GM21381 (cell line): ENCODE data around the gene KCNH8.

ENCODE experiments used
- ATAC-seq: cut with Tn5 transposase; IDR thresholded peaks from one replicate; pipeline ENCODE4 v1.9.1; 2021; ENCODE audit warnings: mild to moderate bottlenecking, moderate library complexity; ENCODE audit not compliant: unreplicated experiment

Gene KCNH8

GRCh38 chr3:19248143-19248542, 99.8 kb downstream of the KCNH8 start:
- ATAC-seq = no peak

- no peak for ATAC-seq
Observed at GRCh38 chr3:19248767-19249166, 100.5 kb downstream of the KCNH8 start.

- no peak for ATAC-seq
Observed at GRCh38 chr3:19250959-19251610, 102.8 kb downstream of the KCNH8 start.

- no peak for ATAC-seq
Observed at GRCh38 chr3:19254189-19254588, 105.9 kb downstream of the KCNH8 start.

DNA sequence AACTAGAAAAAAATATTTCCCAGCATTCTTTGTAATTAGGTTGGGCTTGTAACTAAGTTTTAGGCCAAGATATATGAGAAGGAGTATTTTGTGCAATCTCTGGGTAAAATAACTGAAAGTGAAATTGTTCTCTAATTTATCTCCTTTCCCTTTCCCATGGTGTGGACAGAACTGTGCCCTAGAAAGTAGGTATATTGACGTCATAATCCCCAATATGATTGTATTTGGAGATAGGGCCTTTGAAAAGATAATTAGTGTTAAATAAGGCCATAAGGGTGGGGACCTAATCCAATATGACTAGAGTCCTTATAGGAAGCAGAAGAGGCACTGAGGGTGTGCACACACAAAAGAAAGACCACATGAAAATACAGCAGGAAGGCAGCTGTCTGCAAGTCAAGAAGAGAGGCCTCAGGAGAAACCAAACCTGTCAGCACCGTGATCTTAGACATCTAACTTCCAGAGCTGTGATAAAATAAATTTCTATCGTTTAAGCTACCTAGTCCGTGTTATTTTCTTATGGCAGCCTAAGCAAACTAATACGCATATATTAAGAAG, 106.6 kb downstream of the KCNH8 start:
- no peak for ATAC-seq

GRCh38 chr3:19256313-19256712, 108.0 kb downstream of the KCNH8 start:
- no peak for ATAC-seq

- no peak for ATAC-seq
Observed at GRCh38 chr3:19263606-19264005, 115.3 kb downstream of the KCNH8 start.

DNA sequence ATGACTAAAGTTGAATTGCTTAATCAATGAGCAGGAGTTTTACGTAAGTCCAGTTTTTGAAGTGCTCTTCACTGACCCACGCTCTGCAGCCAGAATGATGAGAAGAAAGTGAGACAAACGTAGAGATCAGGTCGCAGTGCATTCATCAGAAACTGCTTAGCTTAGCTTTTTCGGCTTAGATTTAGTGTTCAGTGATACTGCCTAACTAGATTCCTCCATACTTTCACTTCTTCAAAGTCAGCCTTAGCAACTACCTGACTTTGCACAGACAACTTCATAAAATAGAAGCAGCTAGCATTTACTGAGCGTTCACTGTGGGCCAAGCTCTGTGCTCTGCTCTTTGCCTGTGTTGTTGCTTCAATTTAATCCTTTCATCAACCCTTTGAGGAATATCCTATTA, 116.1 kb downstream of the KCNH8 start:
- no peak for ATAC-seq

- no peak for ATAC-seq
Observed at GRCh38 chr3:19267040-19267439, 118.7 kb downstream of the KCNH8 start.

GRCh38 chr3:19270481-19270880, 122.2 kb downstream of the KCNH8 start:
- no peak for ATAC-seq

- ATAC-seq = no peak
Observed at GRCh38 chr3:19272296-19272695, 124.0 kb downstream of the KCNH8 start.

DNA sequence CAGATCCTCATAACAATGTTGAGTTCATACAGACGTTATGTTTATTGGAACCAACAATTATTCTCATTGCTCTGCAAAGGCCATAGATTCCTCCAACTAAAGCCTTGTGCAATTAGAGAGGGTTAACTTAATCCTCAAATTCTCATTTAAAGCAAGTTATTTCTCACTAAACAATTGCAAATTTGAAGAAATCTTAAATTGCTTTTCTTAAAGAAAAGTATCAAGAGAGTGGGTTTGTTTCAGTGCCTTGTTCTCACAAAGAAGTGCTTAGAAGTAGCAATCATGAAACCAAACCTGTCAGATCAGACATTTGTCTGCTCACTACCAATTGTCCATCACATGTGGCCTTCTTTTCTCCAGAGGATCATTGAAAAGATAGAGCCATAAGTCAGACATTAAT, 124.8 kb downstream of the KCNH8 start:
- ATAC-seq = no peak

DNA sequence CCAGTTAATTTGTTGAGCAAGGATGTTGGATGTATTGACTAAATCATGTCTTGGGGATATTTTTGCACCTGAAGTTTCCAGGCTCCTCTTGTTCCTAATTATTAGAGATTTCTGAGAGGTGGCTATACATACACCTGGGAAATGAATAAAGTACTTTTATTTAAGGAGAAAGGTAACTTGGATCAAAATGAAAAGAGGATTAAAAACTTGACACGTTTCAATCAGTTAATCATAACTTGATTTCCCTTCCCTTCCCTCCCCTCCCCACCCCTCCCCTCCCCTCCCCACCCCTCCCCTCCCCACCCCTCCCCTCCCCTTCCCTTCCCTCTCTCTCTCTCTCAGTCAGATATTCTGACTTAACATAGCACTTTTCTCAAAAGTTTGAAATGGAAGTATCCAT, 126.3 kb downstream of the KCNH8 start:
- ATAC-seq = no peak

- no peak for ATAC-seq
Observed at GRCh38 chr3:19284974-19285373, 136.7 kb downstream of the KCNH8 start.

- no peak for ATAC-seq
Observed at GRCh38 chr3:19293295-19293694, 145.0 kb downstream of the KCNH8 start.

GRCh38 chr3:19295208-19295607, 146.9 kb downstream of the KCNH8 start:
- ATAC-seq = no peak

DNA sequence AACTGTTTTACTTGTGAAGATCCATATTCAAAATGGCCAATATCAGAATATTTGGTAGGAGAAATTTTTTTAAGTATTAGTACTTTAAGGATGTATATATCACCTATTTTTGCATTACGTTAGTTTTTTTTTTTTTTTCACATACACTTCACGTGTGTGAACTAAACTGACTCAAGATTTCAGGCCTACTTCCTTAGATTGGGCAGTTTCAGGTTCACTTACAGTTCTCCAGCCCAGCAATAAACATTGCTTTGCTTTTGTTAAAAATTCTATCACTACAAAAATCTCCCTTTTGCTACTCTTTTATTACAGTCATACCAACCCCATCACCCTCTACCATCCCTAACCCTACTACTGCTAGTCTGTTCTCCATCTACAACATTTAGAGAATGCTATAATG, 183.6 kb downstream of the KCNH8 start:
- ATAC-seq = no peak

- no peak for ATAC-seq
Observed at GRCh38 chr3:19334120-19334519, 185.8 kb downstream of the KCNH8 start.

DNA sequence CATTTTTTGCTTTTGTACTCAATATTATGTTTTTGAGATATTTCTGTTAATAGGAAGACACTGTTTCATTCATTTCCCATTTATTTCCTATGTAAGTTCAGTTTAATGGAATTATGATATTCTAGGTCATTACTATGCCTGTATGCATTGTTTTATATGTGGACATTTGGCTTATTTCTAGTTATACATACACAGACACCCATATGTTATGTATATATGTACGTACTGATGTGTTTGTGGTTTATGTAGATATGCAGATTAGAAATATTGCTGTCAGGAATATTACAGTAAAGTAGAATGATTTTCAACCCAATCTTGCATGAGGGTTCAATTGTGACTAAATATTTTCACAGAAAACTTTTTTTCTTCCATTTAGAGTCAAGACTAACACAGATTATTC, 190.5 kb downstream of the KCNH8 start:
- no peak for ATAC-seq

DNA sequence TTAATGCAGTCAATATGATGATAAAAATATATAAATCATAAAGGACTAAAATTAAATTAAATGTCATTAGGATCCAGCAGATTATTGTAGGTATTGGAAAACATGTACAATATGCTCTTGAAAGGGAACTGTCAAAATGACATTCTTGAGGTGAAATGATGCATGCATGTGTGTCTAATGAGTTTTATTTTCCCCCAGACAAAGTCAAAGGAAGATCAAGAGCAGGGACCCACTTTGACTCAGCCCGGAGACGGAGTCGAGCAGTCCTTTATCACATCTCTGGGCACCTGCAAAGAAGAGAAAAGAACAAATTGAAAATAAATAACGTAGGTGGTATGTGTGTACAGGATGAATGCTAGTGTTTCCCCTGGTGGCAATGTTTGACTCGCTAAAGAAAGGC, 194.1 kb downstream of the KCNH8 start:
- ATAC-seq = no peak

- no peak for ATAC-seq
Observed at GRCh38 chr3:19346759-19347158, 198.4 kb downstream of the KCNH8 start.

- no peak for ATAC-seq
Observed at GRCh38 chr3:19347671-19348070, 199.4 kb downstream of the KCNH8 start.

DNA sequence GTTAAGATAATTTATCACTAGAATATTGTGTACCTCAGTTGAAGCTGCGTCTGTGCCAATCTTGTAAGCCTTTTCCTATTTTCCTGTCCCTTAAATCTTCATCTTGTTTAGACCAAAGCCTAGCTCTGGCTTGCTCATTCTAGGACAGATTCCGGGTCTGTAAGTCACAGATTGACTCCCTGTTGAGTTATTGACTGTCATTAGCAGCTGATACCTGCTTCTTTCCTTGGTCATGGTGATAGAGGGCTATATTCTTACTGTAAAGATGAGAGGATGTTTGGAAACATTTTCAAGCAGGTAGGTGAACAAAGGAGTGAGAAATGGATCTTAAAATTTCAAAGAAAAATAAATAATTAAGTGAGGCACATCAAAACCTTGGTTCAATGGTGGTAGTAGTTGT, 200.2 kb downstream of the KCNH8 start:
- ATAC-seq = no peak
